Activated gamma-delta T cell treated with Interleukin-2 at 50 U/mL for 16 hours (primary cell): Measurements from ENCODE around the gene UGT1A4.

ENCODE experiments used
- DNase-seq: peaks from one replicate; pipeline ENCODE4 v3.0.0-alpha.2; 2020

Gene UGT1A4

DNA sequence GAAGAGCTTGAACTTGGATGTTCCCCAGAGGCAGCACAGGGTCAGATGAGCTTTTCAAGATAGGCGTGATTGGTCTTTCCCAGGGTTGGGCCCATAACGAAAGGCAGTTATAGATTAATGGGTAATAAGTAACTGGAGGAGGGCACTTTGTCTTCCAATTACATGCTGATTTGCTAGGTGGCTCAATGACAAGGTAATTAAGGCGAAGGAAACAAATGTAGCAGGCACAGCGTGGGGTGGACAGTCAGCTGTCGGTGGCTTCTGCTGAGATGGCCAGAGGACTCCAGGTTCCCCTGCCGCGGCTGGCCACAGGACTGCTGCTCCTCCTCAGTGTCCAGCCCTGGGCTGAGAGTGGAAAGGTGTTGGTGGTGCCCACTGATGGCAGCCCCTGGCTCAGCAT lies at the start of gene UGT1A4:
Gene UGT1A4, plus strand, starts transcription at position 185 of the 400 bp plus-strand sequence. Its CDS starts 85 bp downstream, at position 270.
- DNase-seq: no peak

DNA sequence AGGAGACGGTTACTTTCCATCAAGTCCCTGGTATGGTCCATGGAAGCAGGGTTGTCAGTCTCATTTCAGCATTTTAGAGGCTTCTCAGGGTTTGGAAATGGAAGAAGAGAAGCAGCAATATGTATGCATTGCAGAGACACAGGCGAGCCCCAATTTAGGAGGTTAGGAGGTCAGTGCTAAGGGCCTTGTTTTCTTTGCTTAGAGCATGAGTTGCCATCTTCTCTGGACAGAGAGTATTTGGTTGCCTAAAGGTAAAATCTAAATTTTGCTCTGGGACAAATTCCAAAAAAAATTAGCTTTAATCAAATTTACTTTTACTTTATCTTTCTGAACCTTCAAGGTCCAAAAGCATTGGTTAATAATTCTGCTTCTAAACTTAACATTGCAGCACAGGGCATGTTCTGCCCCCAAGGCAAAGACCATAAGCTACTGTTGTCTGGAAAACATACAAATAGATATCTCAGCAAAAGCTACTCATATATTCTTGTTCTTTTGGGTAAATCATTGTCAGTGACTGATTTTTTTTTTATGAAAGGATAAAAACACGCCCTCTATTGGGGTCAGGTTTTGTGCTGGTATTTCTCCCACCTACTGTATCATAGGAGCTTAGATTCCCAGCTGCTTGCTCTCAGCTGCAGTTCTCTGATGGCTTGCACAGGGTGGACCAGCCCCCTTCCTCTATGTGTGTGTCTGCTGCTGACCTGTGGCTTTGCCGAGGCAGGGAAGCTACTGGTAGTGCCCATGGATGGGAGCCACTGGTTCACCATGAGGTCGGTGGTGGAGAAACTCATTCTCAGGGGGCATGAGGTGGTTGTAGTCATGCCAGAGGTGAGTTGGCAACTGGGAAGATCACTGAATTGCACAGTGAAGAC lies 47.0 kb upstream of the UGT1A4 start, which contains the start of gene UGT1A9:
Gene UGT1A9, plus strand, starts transcription at position 609 of the 872 bp plus-strand sequence. Its CDS starts 37 bp downstream, at position 646.
- DNase-seq: no peak

DNA sequence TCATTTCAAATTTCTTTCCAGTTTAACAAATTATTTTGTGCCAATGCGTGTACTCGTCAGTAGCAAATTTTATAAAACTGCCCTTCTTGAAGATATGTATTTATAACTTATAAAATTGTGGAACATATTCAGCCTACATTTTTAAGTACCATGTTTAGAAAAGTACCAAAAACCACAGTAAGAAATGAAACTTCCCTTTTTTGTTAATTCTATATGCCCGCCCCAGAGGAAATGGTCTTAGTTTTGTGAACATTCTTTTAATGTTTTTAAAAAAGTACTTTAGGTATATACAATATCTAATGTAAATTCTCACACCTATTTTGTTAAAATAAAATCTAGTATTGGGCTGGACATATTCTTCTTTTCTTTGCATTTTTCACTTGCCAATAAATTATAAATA lies 45.6 kb upstream of the UGT1A4 start:
- DNase-seq: no peak

DNA sequence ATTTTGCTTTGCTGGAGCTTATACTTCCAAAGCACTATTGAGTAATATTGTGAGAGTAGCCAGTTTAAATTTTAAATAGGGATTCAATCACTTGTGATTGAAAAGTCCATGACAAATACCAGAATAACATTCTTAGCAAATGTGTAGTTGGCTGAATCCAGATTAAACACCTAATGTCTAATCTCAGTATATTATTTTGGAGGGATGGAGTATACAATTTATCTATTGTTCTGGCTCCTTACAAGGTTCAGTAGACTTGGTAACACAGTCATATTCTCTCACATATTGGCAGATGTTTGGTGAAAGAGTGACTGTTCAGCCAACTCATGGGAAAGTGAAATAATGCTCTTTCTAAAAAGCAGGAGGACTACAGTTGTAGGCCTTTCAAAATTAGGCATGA lies 44.6 kb upstream of the UGT1A4 start:
- DNase-seq: no peak

DNA sequence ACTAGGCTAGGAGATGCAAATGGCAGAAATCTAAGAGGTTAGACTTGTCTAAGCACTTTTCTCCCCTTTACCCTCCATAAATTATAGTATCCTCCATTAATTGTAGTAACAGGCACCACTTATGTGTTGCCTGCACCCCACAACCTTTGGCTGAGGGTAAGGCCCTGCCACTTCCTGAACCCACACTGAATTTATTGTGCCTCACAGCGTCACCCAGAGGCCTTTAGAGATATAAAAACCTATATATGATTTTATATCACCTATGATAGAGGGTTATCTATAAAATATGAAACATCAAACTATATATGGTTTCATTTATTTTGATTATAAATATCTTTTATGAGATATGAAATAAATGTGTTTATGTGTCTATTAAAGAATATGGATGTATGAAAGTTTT lies 44.2 kb upstream of the UGT1A4 start:
- DNase-seq: no peak

DNA sequence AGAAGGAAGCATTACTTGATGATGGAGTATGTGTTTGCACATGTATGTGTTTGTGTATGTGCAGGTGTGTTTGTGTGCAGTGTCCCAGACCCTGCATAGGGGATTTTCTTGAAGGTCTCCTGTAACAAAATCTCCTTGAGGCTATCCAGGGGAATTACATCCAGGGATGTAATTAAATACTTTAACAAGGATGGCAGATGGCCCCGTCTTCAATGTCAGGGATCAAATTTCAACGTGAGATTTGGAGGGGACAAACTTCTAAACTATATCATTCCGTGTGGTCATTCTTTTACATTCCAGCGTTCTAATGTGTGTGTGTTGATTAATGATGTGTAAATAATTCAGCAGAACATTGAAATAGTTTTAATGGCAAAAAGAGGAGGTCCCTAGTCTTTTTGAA lies 43.5 kb upstream of the UGT1A4 start:
- DNase-seq: no peak

DNA sequence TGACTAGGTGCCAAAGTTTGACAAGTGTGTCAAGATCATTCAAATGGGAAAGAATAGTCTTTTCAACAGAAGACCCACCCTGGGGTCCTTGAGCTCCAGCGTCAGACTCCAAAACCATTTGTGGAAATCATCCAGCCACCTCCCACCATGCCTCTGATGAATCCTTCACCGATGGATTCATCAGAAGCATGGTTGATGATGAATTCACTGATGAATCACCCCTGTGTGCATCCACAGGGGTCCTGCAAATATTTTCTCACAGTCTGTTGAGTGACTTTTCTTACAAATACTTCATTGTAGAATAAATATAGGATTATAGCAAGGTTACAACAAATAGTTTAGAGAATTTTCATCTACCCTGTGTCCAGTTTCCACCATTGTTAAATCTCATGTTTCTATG lies 42.5 kb upstream of the UGT1A4 start:
- no peak for DNase-seq

DNA sequence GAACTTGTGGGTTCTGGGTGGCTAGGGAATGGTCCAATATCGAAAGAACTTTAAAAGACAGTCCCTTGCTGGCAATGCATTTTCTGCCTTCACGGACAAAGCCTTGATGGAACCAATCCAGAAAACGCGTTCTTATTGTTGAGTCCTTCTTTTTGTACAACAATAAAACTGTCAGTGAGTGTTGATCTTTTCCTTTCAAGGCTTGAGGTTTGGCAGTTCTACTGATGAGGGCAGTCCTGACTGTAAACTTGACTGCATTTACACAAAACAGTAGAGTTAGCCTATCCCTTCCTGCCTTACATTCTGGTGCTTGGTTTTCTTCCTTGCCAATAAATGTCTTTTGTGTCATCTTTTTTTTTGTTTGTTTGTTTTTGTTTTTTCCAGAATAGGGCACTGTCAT lies 39.3 kb upstream of the UGT1A4 start:
- DNase-seq: no peak

DNA sequence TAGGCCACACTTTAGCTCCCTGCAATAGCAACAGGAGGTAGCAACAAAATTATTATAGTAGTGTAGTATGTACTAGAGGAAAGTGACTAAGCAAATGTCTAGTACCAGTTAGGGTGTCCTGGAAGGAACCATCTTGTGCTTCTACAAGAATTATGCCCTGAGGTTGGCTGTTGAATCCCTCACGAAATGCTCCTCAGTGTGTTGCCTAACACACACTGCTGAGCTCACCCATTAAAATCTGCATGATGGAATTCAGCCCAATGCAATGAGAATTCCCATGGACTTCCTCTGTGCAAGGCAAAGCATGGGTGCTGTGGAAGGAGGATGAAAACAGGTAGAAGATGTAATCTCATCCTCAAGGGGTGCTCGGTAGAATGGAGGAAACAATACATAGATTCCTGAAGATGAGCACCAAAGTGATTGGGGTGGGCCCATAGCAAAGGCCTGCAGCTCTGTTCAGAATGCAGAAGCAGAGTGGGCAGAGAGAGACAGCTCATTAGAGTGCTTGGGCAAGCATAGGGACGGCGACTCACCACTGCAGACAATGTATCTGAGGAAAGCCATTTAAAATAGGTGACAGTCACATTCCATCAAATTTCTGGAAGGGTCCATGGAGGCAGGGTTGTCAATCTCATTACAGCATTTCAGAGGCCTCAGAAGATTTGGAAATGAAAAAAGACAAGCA lies 38.0 kb upstream of the UGT1A4 start:
- DNase-seq: no peak

DNA sequence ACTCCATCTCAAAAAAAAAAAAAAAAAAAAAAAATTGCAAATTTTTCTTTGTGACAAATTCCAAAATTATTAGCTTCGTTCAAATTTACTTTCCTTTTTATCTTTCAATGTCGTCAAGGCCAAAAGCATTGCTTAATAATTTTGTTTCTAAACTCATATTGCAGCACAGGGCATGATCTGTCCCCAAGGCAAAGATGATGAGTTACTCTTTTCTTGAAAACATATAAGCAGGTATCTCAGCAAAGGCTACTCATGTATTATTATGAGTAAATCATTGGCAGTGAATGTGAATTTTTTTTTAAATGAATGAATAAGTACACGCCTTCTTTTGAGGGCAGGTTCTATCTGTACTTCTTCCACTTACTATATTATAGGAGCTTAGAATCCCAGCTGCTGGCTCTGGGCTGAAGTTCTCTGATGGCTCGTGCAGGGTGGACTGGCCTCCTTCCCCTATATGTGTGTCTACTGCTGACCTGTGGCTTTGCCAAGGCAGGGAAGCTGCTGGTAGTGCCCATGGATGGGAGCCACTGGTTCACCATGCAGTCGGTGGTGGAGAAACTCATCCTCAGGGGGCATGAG lies 36.9 kb upstream of the UGT1A4 start, which contains the start of gene UGT1A7:
Gene UGT1A7, plus strand, starts transcription at position 381 of the 579 bp plus-strand sequence. Its CDS starts 37 bp downstream, at position 418.
- no peak for DNase-seq

DNA sequence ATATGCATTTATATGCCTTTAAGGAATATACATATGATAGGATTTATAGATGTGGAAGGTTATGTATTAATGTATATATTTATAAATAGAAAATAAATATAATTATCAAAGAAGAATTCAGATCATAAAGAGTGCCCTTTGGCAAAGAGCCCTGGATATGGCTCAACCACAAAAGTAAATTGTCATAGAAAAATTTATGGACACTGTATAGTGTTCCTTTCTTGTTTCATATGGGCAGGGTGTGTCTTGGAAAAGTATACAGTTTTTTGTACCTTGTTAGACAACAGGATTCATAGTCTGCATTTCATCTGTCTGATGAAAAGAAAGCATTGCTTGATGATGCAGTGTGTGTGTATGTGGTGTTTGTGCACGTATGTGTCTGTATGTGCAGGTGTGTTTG lies 33.9 kb upstream of the UGT1A4 start:
- DNase-seq: no peak

DNA sequence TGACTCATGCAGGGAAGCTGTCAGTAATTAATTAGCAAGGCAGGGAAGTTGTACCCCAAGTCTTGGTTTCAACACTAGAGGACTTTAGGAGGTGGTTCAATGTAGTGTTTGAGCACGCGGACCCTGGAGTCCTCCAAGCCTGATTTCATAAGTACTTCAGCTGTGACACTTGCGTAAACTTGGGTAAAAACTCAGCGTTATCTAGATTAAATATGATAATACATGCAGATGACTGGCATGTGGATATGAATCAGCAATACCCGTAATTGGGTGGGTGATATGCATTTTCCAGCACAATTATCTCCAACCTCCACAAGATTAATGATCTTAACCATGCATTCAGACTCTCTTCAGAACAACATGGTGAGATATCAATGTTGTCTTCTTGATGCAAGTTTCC lies 31.6 kb upstream of the UGT1A4 start:
- no peak for DNase-seq

DNA sequence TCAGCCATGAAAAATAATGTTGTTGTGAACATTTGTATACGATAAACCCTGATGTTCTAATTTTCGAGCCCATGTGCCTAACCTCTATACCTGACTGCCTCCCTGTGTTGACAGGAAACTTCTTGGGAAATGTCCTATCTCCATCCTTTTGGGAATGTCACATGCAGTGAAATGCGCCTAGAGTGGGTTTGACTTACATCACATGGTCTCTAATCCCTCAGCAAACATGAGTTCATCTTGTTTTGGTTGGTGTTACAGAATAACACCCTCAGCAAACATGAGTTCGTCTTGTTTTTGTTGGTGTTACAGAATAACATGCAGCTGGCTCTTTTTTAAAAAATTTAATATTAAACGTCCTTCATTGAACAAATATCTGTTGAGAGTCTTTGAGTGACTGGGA lies 30.2 kb upstream of the UGT1A4 start:
- DNase-seq: no peak

DNA sequence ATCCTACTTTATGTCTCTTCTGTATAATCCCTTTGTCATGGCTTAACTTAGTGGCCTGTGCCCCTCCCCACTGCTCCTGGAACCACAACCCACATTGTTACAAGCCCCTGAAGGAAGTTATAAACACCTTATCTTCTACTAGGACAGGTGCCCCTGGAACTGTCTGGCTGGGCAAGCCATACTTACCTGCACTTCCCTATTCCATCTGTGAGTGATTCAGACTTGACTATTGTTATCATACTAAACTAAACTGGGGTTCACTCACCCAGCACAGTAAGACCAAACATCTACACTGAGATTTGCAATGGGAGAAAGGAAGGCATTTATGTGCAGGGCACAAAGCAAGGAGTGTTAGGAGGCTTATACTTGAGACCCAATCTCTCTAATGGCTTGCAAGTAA lies 29.5 kb upstream of the UGT1A4 start:
- DNase-seq: no peak

DNA sequence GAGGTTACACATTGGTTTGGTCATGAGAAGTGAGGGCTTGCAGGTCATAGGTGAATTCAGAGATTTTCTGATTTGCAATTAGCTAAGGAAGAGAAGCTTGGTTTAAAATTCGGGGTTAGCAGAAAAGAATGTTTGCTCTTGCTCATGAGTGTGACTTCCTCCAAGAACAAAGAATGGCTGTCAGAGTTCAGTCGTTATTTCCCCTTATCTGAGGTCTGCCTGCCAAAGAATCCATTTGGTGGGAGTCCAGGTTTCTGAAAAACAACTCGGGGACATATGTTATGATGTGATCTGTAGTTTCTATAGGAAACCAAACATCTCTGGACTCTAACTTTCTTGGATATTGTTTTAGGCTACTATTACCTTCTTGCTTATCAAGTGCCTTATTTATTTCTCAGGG lies 29.0 kb upstream of the UGT1A4 start:
- DNase-seq: no peak

DNA sequence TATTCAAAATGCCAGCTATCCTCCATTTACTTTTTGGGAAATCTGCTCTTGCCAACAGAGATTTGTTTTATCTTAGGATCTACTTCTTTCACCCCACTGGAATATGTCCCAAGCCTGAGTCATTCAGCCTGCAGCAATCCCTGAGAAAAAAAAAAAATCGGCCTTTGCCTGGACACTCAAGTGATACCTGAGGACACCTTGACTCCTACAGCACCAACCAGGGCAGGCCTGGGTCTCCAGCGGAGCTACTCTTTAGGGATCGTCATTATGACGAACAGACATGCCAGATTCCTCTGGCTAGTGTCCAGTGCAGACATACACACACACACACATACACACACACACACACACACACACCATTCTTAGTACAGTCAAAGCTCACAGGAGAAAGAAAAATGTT lies 28.1 kb upstream of the UGT1A4 start:
- no peak for DNase-seq

DNA sequence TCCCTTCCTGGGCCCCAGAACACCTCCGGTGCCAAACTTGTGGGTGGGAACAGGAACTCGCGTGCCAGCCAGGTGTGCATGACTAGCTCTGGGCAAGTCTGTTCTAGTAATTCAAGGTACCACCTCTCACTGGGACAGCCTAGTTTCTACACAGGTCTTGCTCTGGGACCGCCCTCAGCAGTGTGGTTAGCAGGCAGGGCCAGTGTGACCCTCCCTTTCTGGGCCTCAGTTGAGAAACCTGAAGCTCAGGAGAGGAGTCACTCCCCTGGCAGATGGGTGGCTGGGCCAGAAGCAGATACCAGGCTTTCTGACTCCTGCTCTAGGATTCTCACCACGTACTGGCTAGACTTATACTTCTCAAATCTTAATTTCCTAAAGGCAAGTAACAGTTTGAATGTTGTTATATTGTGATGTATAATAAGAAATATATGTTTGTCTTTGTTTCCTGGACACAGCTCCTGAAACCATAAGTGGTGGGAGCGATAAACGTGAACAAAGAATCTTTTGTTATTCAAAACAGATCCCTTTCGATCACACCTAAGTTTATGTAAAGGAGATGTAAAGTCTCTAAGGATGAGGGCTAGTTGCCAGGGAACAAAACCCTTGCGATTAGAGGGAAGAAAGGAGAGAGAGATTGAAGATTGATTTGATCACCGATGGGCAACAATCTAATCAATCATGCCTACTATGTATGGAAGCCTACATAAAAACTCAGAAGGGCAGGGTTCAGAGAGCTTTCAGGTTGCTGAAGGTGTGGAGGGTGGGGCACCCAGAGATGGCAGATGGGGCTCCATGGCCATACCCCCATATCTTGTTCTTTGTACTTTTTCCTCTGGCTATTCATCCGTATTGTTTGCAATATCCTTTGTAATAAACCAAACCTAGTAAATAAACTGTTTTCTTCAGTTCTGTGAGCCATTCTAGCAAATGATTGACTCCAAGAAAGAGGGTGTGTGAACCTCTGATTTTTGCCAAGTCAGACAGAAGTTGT lies 26.8 kb upstream of the UGT1A4 start:
- DNase-seq: no peak

DNA sequence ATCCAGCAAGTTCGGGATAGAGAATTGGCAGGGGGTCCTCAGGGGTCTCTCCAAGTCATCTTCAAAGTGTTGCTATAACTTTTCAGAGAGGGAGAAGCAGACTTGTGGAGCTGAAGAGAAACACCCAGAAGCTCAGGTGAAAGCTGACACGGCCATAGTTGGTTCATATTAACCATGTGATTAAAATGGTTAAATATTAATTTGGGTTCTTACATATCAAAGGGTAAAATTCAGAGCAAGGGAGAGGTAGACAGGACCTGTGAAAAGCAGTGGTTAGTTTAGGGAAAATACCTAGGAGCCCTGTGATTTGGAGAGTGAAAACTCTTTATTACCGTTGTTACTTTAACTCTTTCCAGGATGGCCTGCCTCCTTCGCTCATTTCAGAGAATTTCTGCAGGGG lies 25.9 kb upstream of the UGT1A4 start, which contains the start of gene UGT1A6:
Gene UGT1A6, plus strand, starts transcription at position 243 of the 400 bp plus-strand sequence. Its CDS starts 115 bp downstream, at position 358.
- no peak for DNase-seq

DNA sequence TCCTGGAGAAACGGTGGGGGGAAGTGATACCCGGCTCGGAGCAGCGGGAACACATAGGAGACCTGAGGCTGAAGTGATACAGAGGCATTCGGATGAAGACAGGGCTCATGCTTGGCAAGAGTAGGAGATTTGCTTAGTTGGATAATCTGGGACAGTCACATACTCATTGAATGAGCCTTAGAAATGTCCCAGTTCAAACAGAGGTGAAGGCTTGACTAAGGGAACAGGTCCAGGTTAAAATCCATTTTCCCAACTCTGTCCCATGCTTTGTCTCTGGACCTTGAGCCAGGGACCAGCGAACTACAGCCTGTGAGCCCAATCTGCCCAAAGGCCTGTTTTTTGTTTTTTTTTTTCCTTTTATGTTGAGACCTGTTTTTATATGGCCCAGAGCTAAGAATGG lies 24.6 kb upstream of the UGT1A4 start:
- no peak for DNase-seq

DNA sequence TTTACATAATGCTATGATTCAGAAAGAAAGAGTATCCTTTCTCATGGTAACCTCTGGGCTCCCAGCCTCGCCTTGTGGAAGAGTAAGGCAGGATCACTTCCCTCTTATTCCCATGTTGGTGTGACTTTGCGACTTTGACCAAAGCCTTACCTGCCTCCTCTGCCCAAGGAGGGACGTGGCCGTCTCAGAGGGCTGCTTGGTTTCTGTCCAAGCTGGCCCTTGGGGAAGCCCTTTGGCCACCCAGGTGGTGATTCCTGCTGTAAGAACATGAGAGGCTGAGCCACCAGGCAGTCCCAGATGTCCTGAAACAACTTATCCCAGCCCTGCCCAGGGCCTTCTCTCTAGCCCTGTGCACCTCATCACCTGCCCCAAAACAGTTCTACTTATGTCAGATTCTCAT lies 19.8 kb upstream of the UGT1A4 start:
- no peak for DNase-seq

DNA sequence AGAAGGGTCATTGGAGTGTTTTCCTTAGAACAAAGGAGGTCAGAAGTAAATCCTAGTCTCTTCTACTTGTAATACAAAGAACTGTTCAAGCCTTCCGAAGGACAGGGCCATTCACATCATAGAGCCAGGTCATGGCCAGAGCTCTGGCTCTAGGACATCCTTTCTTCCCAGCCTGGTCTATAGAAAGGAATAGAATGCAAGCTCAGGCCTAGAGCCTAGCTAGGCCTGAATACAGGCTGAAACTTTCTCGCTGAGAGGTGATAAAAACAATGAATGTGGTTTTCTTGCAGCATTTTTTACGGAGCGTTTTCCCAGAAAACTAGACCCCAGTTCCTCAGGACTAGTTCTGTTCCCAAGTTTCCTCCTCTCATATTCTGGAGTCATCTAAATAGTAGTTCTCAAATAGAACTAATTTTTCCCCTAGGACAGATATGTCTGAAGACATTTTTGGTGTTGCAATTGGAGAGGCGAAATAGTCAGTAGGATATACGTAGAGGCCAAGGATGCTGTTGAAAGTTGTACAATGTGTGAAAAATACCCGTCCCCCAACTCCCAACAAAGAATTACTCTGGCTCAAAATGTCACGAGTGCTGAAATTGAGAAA lies 19.0 kb upstream of the UGT1A4 start:
- DNase-seq: no peak
